Ishikawa (cell line): ENCODE results near the gene EPAS1.

Experiments used
- CEBPB ChIP-seq: IDR thresholded peaks from 2 replicates; pipeline ENCODE4 v1.6.1; 2012
- CREB1 ChIP-seq: IDR thresholded peaks from 2 replicates; pipeline ENCODE4 v1.6.1; 2012; ENCODE audit warnings: low read depth
- EGR1 ChIP-seq: IDR thresholded peaks from 2 replicates; pipeline ENCODE4 v1.6.1; 2012
- EP300 ChIP-seq: IDR thresholded peaks from 2 replicates; pipeline ENCODE4 v1.6.1; 2012; ENCODE audit warnings: borderline replicate concordance
- FOXM1 ChIP-seq: IDR thresholded peaks from 2 replicates; pipeline ENCODE4 v1.6.1; 2012; ENCODE audit warnings: low read depth, borderline replicate concordance
- MAX ChIP-seq: IDR thresholded peaks from 2 replicates; pipeline ENCODE4 v1.6.1; 2012
- NFIC ChIP-seq: IDR thresholded peaks from 2 replicates; pipeline ENCODE4 v1.6.1; 2012
- RAD21 ChIP-seq: IDR thresholded peaks from 2 replicates; pipeline ENCODE4 v1.6.1; 2012; ENCODE audit warnings: low read depth
- REST ChIP-seq: IDR thresholded peaks from 2 replicates; pipeline ENCODE4 v1.6.1; 2012; ENCODE audit warnings: low read depth, mild to moderate bottlenecking
- TAF1 ChIP-seq: IDR thresholded peaks from 2 replicates; pipeline ENCODE4 v1.6.1; 2012; ENCODE audit warnings: low read depth, mild to moderate bottlenecking
- TCF12 ChIP-seq: IDR thresholded peaks from 2 replicates; pipeline ENCODE4 v1.6.1; 2012; ENCODE audit warnings: low read depth
- TEAD4 ChIP-seq: IDR thresholded peaks from 2 replicates; pipeline ENCODE4 v1.6.1; 2012
- USF1 ChIP-seq: IDR thresholded peaks from 2 replicates; pipeline ENCODE4 v1.6.1; 2012
- YY1 ChIP-seq: IDR thresholded peaks from 2 replicates; pipeline ENCODE4 v1.6.1; 2012; ENCODE audit warnings: low read depth
- ZBTB7A ChIP-seq: IDR thresholded peaks from 2 replicates; pipeline ENCODE4 v1.6.1; 2012; ENCODE audit warnings: low read depth

EPAS1 gene

GRCh38 chr2:46257980-46258379, 39.2 kb upstream of the EPAS1 start:
- no peak for TF ChIP-seq EP300
- no peak for TF ChIP-seq EGR1
- TF ChIP-seq ZBTB7A, result no peak
- TF ChIP-seq TEAD4, result no peak
- TF ChIP-seq USF1, result no peak
- no peak for TF ChIP-seq CEBPB
- no peak for TF ChIP-seq MAX
- TF ChIP-seq RAD21, result no peak
- TF ChIP-seq NFIC, result no peak
- TF ChIP-seq TCF12, result no peak
- TF ChIP-seq YY1, result no peak
- TF ChIP-seq CREB1, result no peak
- no peak for TF ChIP-seq TAF1
- TF ChIP-seq REST, result no peak
- TF ChIP-seq FOXM1, result no peak

- no peak for TF ChIP-seq CEBPB
- no peak for TF ChIP-seq ZBTB7A
- no peak for TF ChIP-seq USF1
- TF ChIP-seq YY1, result no peak
These were observed 38.0 kb upstream of the EPAS1 start for GRCh38 chr2:46258937-46259776.

- TF ChIP-seq TCF12 (no peak), TAF1 (no peak), YY1 (no peak), REST (no peak), FOXM1 (no peak), CREB1 (no peak), EP300 (no peak), NFIC (no peak), CEBPB (no peak), USF1 (no peak), RAD21 (no peak), ZBTB7A (no peak), EGR1 (no peak), TEAD4 (no peak), MAX (no peak)
These were observed 37.4 kb upstream of the EPAS1 start for GRCh38 chr2:46259777-46260168.

- TF ChIP-seq RAD21 (no peak), EGR1 (no peak), TEAD4 (no peak), REST (no peak), TCF12 (no peak), CREB1 (no peak), CEBPB (no peak), NFIC (no peak)
These were observed 36.9 kb upstream of the EPAS1 start for GRCh38 chr2:46260305-46260704.
